Loucy (cell line): ENCODE data around the gene TAP1.

Source experiments
- CTCF ChIP-seq: fragments of 200-600 bp; sonication (generic); conservative IDR thresholded peaks from 2 replicates; pipeline ENCODE4 v1.5.1; 2014; ENCODE audit warnings: mild to moderate bottlenecking, antibody characterized with exemption, low read length
- EZH2phosphoT487 ChIP-seq: fragments of 200-600 bp; IDR thresholded peaks from 2 replicates; pipeline ENCODE4 v1.6.1; 2018; ENCODE audit warnings: antibody characterized with exemption, mild to moderate bottlenecking, moderate library complexity, borderline replicate concordance

DNA sequence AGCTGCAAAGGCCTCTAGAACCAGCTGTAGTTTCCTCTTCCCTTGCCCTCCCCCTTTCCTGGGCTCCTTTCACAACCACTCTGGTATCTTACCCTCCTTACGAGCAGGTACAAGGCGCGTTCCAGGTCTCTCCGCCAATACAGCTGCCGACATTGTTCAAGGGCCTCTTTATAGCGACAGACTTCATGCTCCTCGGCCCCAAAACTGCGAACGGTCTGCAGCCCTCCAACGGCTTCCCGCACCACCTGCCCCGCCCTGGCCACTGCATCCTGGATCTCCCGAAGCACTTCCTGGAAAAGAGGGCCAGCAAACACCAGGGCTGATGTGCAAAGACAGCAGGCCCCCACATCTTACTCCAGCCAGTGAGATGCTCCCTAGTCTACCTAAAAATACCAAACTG is 21.0 kb downstream of the TAP1 start:
- TF ChIP-seq CTCF, result no peak
- no peak for TF ChIP-seq EZH2phosphoT487
